AG09309 (cell line): ENCODE measurements around the gene MIPEP.
A peak's percentile ranks its signal among the peaks of the same experiment; 100 is the strongest.
"Not testable (repeated sequence)": the region's sequence is repeated elsewhere in the genome, so short reads cannot be mapped to it uniquely, and the experiment has no call there.

Source experiments
- DNase-seq: peaks from one replicate; pipeline ENCODE4 v3.0.0-alpha.2; 2010; ENCODE audit warnings: low read depth
- H3K4me3 ChIP-seq: 2 replicates; pipeline ENCODE4 v1.5.1; 2011; ENCODE audit warnings: mild to moderate bottlenecking, low read depth, low read length, moderate library complexity; ENCODE audit not compliant: control insufficient read depth
- CTCF ChIP-seq: IDR thresholded peaks from 2 replicates; pipeline ENCODE4 v1.5.1; 2011; ENCODE audit warnings: mild to moderate bottlenecking, low read depth, low read length, inconsistent platforms; ENCODE audit not compliant: insufficient read depth, control insufficient read depth; ENCODE audit errors: missing control alignments

The MIPEP gene

GRCh38 chr13:23883255-23883654, 5.9 kb downstream of the MIPEP start:
- no peak for DNase-seq
- no peak for TF ChIP-seq CTCF
- H3K4me3 ChIP-seq = no peak overlapping the region

- not testable (repeated sequence) for DNase-seq, H3K4me3 ChIP-seq
These were observed 7.8 kb downstream of the MIPEP start for GRCh38 chr13:23881402-23881800.

- H3K4me3 ChIP-seq, DNase-seq: not testable (repeated sequence)
These were observed 8.5 kb downstream of the MIPEP start for GRCh38 chr13:23880493-23881401.

GRCh38 chr13:23877286-23877685, 11.9 kb downstream of the MIPEP start:
- TF ChIP-seq CTCF = no peak
- DNase-seq = no peak
- H3K4me3 ChIP-seq = no peak overlapping the region

GRCh38 chr13:23876265-23876664, 12.9 kb downstream of the MIPEP start:
- DNase-seq = no peak
- TF ChIP-seq CTCF = peak; percentile 57

GRCh38 chr13:23871616-23872220, 17.5 kb downstream of the MIPEP start:
- TF ChIP-seq CTCF = peak; percentile 37
- H3K4me3 ChIP-seq = no peak overlapping the region
- DNase-seq = no peak

More at GRCh38 chr13:23876265-23876664, 12.9 kb downstream of the MIPEP start:
- H3K4me3 ChIP-seq = no peak overlapping the region

GRCh38 chr13:23870356-23871140, 18.7 kb downstream of the MIPEP start:
- H3K4me3 ChIP-seq = no peak overlapping the region
- TF ChIP-seq CTCF = no peak
- DNase-seq = no peak
